AG10803 (cell line): ENCODE data around the gene SLC4A7.

Experiments used
- DNase-seq: peaks from one replicate; pipeline ENCODE4 v3.0.0; 2010; ENCODE audit warnings: low read depth
- H3K4me3 ChIP-seq: 2 replicates; pipeline ENCODE4 v1.5.1; 2011; ENCODE audit warnings: mild to moderate bottlenecking, low read length, control low read depth
- CTCF ChIP-seq: conservative IDR thresholded peaks from 2 replicates; pipeline ENCODE4 v1.5.1; 2011; ENCODE audit warnings: mild to moderate bottlenecking, low read length, control low read depth, inconsistent platforms

Gene SLC4A7

GRCh38 chr3:27380433-27381357, 103.5 kb downstream of the SLC4A7 start:
- TF ChIP-seq CTCF, result no peak
- no peak overlapping the region for H3K4me3 ChIP-seq
- DNase-seq, result no peak

- no peak overlapping the region for H3K4me3 ChIP-seq
- no peak for DNase-seq
- TF ChIP-seq CTCF, result no peak
These were observed 105.9 kb downstream of the SLC4A7 start for GRCh38 chr3:27378331-27378730.

- no peak for TF ChIP-seq CTCF
- no peak overlapping the region for H3K4me3 ChIP-seq
- DNase-seq, result no peak
These were observed 107.9 kb downstream of the SLC4A7 start for GRCh38 chr3:27376109-27376772.

GRCh38 chr3:27368831-27369607, 115.2 kb downstream of the SLC4A7 start, which contains the start of gene NEK10:
Gene NEK10, minus strand, starts transcription at chr3:27369383. Its CDS starts 16,501 bp downstream, at chr3:27352882.
- peak within 1 kb of the TSS; percentile 66 for H3K4me3 ChIP-seq
- peak; percentile 73 for DNase-seq
- TF ChIP-seq CTCF, result 0 out of 2 replicates have a peak, but pooled peaks have one; percentile 7

GRCh38 chr3:27366062-27366591, 118.1 kb downstream of the SLC4A7 start:
- H3K4me3 ChIP-seq, result no peak overlapping the region
- DNase-seq, result no peak
- TF ChIP-seq CTCF, result no peak

GRCh38 chr3:27360113-27361078, 123.8 kb downstream of the SLC4A7 start:
- no peak overlapping the region for H3K4me3 ChIP-seq
- DNase-seq, result no peak
- TF ChIP-seq CTCF, result no peak
